ENCODE data around the gene EPHB2.

DNA sequence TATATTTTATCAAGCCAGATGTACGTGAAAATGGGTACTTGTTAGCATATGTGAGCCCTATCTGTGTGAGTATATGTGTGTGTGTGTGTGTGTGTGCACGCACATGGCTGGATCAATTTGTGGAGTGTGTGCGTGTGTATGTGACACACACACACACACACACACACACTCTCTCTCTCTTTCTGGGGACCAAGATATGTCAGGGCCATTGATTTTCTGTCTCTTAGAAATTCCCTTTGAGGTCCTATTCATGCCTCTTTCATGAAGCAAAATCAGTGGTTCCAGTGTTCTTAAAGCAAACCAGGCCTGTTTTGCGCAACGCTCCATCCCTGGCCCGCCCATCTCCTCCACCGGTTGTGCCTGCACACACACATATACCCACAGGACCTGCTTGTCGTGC, 90.0 kb downstream of the EPHB2 start:
- TF ChIP-seq, protein P1, sequence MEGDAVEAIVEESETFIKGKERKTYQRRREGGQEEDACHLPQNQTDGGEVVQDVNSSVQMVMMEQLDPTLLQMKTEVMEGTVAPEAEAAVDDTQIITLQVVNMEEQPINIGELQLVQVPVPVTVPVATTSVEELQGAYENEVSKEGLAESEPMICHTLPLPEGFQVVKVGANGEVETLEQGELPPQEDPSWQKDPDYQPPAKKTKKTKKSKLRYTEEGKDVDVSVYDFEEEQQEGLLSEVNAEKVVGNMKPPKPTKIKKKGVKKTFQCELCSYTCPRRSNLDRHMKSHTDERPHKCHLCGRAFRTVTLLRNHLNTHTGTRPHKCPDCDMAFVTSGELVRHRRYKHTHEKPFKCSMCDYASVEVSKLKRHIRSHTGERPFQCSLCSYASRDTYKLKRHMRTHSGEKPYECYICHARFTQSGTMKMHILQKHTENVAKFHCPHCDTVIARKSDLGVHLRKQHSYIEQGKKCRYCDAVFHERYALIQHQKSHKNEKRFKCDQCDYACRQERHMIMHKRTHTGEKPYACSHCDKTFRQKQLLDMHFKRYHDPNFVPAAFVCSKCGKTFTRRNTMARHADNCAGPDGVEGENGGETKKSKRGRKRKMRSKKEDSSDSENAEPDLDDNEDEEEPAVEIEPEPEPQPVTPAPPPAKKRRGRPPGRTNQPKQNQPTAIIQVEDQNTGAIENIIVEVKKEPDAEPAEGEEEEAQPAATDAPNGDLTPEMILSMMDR (IDR thresholded peaks at IDR 0.05): no peak
- TF ChIP-seq POLR2A (IDR thresholded peaks at IDR 0.05): no peak
